B cell (primary cell): ENCODE results near the gene MRTFB. TPM values are rescaled to one million over a fixed set of nuclear protein-coding genes. Genes with fewer than 3 reads are reported as not detected.

ENCODE experiments used
- ATAC-seq: fragments of 200-7000 bp; cut with Tn5 transposase; one replicate; pipeline ENCODE4 v1.10.0; 2021; ENCODE audit warnings: low read depth, mild to moderate bottlenecking, moderate number of reproducible peaks, moderate library complexity
- CTCF ChIA-PET: fragments of 350-600 bp; sonication (Branson Sonifier 250); formaldehyde crosslinking; loops from one replicate; lab custom pipeline; 2021; ENCODE audit warnings: antibody characterized with exemption, inconsistent platforms; lab: Charles Lee
- POLR2A ChIA-PET: fragments of 350-600 bp; sonication (Branson Sonifier 250); formaldehyde crosslinking; loops from one replicate; lab custom pipeline; 2021; ENCODE audit warnings: antibody characterized with exemption; lab: Charles Lee
- DNase-seq: peaks from one replicate; pipeline ENCODE4 v3.0.0; 2013
- H2AFZ ChIP-seq: 2 replicates; pipeline ENCODE4 v1.6.1; 2012; ENCODE audit warnings: mild to moderate bottlenecking, low read depth, low read length; ENCODE audit not compliant: insufficient read depth, poor library complexity, severe bottlenecking
- H3K27ac ChIP-seq, 2 donors: 1 replicate in 1 of 2; 2 replicates in 1 of 2; pipeline ENCODE4 v1.5.1; 2012 to 2013; ENCODE audit warnings: low read length in 2 of 2, mild to moderate bottlenecking in 2 of 2, moderate library complexity in 1 of 2
- H3K27me3 ChIP-seq, 4 experiments: fragments of 200-600 bp in 1 of 4; sonication (generic) in 1 of 4; replicated peaks in 1 of 4; 1 replicate in 2 of 4; 2 replicates in 2 of 4; pipeline versions ENCODE4 v1.6.1 to v1.7.0; 2013 to 2016; ENCODE audit warnings: low read length in 3 of 4, mild to moderate bottlenecking in 2 of 4, mixed read lengths in 1 of 4, moderate library complexity in 1 of 4; ENCODE audit not compliant: insufficient read depth in 4 of 4, control insufficient read depth in 3 of 4; ENCODE audit errors: control extremely low read depth in 1 of 4
- H3K36me3 ChIP-seq, 2 experiments: replicated peaks in 1 of 2; 1 replicate in 1 of 2; 2 replicates in 1 of 2; pipeline versions ENCODE4 v1.6.1 to v1.7.1; 2013; ENCODE audit warnings: low read length in 1 of 2; ENCODE audit not compliant: insufficient read depth in 2 of 2, control insufficient read depth in 1 of 2; ENCODE audit errors: control extremely low read depth in 1 of 2, extremely low read depth in 1 of 2
- H3K4me1 ChIP-seq, 2 donors: fragments of 200-600 bp in 1 of 2; sonication (generic) in 1 of 2; 1 replicate in 1 of 2; 2 replicates in 1 of 2; pipeline versions ENCODE4 v1.5.1 to v1.6.1; 2013 to 2017; ENCODE audit warnings: low read length in 2 of 2; ENCODE audit not compliant: control insufficient read depth in 2 of 2, insufficient read depth in 2 of 2
- H3K4me2 ChIP-seq: replicated peaks from 2 replicates; pipeline ENCODE3; 2012; ENCODE audit warnings: mild to moderate bottlenecking, low read depth, low read length; ENCODE audit not compliant: poor library complexity, severe bottlenecking
- H3K4me3 ChIP-seq, 5 experiments: fragments of 200-600 bp in 1 of 5; sonication (generic) in 1 of 5; 1 replicate in 3 of 5; 2 replicates in 2 of 5; pipeline versions ENCODE4 v1.5.1 to v1.7.0; 2011 to 2016; ENCODE audit warnings: low read length in 4 of 5, mild to moderate bottlenecking in 4 of 5, low read depth in 2 of 5, control low read depth in 1 of 5, moderate library complexity in 1 of 5; ENCODE audit not compliant: insufficient read depth in 1 of 5; ENCODE audit errors: control extremely low read depth in 1 of 5, extremely low read depth in 1 of 5
- H3K79me2 ChIP-seq: fragments of 200-600 bp; sonication (generic); one replicate; pipeline ENCODE4 v1.6.0; 2016; ENCODE audit warnings: low read length; ENCODE audit not compliant: control insufficient read depth, insufficient read depth
- H3K9ac ChIP-seq: fragments of 200-600 bp; sonication (generic); 2 replicates; pipeline ENCODE4 v1.6.1; 2017; ENCODE audit warnings: mild to moderate bottlenecking, low read length, moderate library complexity
- H3K9me3 ChIP-seq, 3 donors: one replicate each; pipeline versions ENCODE4 v1.6.1 to v1.7.1; 2013; ENCODE audit warnings: low read length in 2 of 3; ENCODE audit not compliant: control insufficient read depth in 2 of 3, insufficient read depth in 1 of 3; ENCODE audit errors: control extremely low read depth in 1 of 3
- H4K20me1 ChIP-seq: 2 replicates; pipeline ENCODE4 v1.6.0; 2012; ENCODE audit warnings: mild to moderate bottlenecking, low read length; ENCODE audit not compliant: insufficient read depth, control insufficient read depth, poor library complexity, severe bottlenecking
- H3K27ac Mint-ChIP-seq: one replicate; pipeline ENCODE4 v1.8.0; 2021; ENCODE audit warnings: mixed read lengths
- H3K27me3 Mint-ChIP-seq: one replicate; pipeline ENCODE4 v1.8.0; 2021; ENCODE audit warnings: mixed read lengths
- H3K4me1 Mint-ChIP-seq: one replicate; pipeline ENCODE4 v1.8.0; 2021; ENCODE audit warnings: mixed read lengths
- H3K4me3 Mint-ChIP-seq: one replicate; pipeline ENCODE4 v1.8.0; 2021; ENCODE audit warnings: mixed read lengths
- H3K9me3 Mint-ChIP-seq: one replicate; pipeline ENCODE4 v1.8.0; 2022; ENCODE audit warnings: mixed read lengths; ENCODE audit not compliant: insufficient read depth
- CTCF ChIP-seq: fragments of 200-600 bp; IDR thresholded peaks from one replicate; pipeline ENCODE4 v1.8.0; 2022; ENCODE audit warnings: antibody characterized with exemption, mild to moderate bottlenecking
- EZH2 ChIP-seq: IDR thresholded peaks from 2 replicates; pipeline ENCODE4 v1.6.1; 2012; ENCODE audit warnings: borderline replicate concordance, low read depth, mild to moderate bottlenecking, moderate library complexity, low read length; ENCODE audit not compliant: insufficient read depth, poor library complexity, severe bottlenecking
- WGBS: methylation state at CpG from one replicate; pipeline ENCODE4 v1.1.5; 2013; ENCODE audit warnings: missing lambda C conversion rate; ENCODE audit not compliant: insufficient coverage; 5-methylcytosine and 5-hydroxymethylcytosine counted together
- intact Hi-C: fragments of 100-400 bp; cut with micrococcal nuclease; formaldehyde crosslinking; loops from one replicate; pipeline ENCODE4 v1.10.0; 2022
- polyA plus RNA-seq: library from polyadenylated mRNA; depleted of rRNA; stranded (reverse); fragments of >200 nt; gene quantifications from 2 replicates; pipeline ENCODE4 v1.2.3, GENCODE V29; 2012
- total RNA-seq, 2 donors: library from RNA; stranded (reverse); fragments of 120-200 nt in 1 of 2; gene quantifications; 1 replicate in 1 of 2; 2 replicates in 1 of 2; pipeline versions ENCODE4 v1.2.3 to v1.2.4, GENCODE V29; 2013 to 2022

The MRTFB gene
- total and polyA plus RNA-seq, 2 donors (not counting 1 experiment from before 2014, with no cell fraction given): 6.6 to 39.5 TPM

- no peak overlapping the region for H3K27ac ChIP-seq
- WGBS: 4% methylated on average over 10 of the region's 34 CpGs
Observed at GRCh38 chr16:14301169-14302030, 230.3 kb downstream of the MRTFB start.

More at GRCh38 chr16:14301169-14302030, 230.3 kb downstream of the MRTFB start:
- ChIA-PET POLR2A (interaction anchor here (0.8 kb wide), 1 partner anchor 15 kb away, joined by 3 read pairs; no protein-coding TSS in a partner anchor), CTCF (interaction anchor here (1.0 to 3.3 kb wide), 15 partner anchors 12 to 377 kb away, joined by 3 to 15 read pairs (median 5); no protein-coding TSS in a partner anchor)
- Histone ChIP-seq H3K4me1 (peaks cover 23 to 24% of the 10 kb centered on the region in 2 donors), H2AFZ (peak overlapping the region; percentile 59), H3K4me3 (peak overlapping the region in 4 of 5 experiments; percentile 23 to 58 (median 52)), H3K9ac (peak overlapping the region; percentile 64), H3K4me2 (peak overlapping the region; percentile 81), H4K20me1 (no peaks in the 10 kb centered on the region), H3K36me3 (no peaks in the 10 kb centered on the region), H3K27me3 (peaks cover 0 to 25% (median 13%) of the 10 kb centered on the region in 4 experiments), H3K79me2 (no peaks in the 10 kb centered on the region), H3K9me3 (peaks cover 0 to 7% (median 0%) of the 10 kb centered on the region in 3 donors)
- Mint-ChIP-seq H3K27ac (no peak overlapping the region), H3K9me3 (no peaks in the 10 kb centered on the region), H3K4me1 (peaks cover 19% of the 10 kb centered on the region), H3K27me3 (peaks cover 11% of the 10 kb centered on the region), H3K4me3 (peak overlapping the region; percentile 84)
- TF ChIP-seq CTCF: no peak
- no peak for TF ChIP-seq EZH2
- DNase-seq (peak; percentile 38), ATAC-seq (peak; percentile 1)
- intact Hi-C loops: loop anchor here (1.0 to 10.0 kb wide), 4 partner anchors 16 to 299 kb away; no protein-coding TSS in a partner anchor
